Muscle of arm (tissue), 12 donors: ENCODE measurements around the gene THY1. TPM values are rescaled to one million over a fixed set of nuclear protein-coding genes. Genes with fewer than 3 reads are reported as not detected.
"Not testable (repeated sequence)": the region's sequence is repeated elsewhere in the genome, so short reads cannot be mapped to it uniquely, and the experiment has no call there.

Source experiments
- DNase-seq: peaks from one replicate; pipeline ENCODE4 v3.0.0-alpha.2; 2013
- polyA plus RNA-seq, 12 donors: library from polyadenylated mRNA; unstranded; fragments of 120-200 nt; gene quantifications; one replicate each; pipeline ENCODE4 v1.2.1, GENCODE V29; 2013; ENCODE audit not compliant: insufficient read length in 12 of 12

Gene THY1
- polyA plus RNA-seq, 12 donors, result 98.7 to 247 (median 127) TPM; not detected in 1

DNA sequence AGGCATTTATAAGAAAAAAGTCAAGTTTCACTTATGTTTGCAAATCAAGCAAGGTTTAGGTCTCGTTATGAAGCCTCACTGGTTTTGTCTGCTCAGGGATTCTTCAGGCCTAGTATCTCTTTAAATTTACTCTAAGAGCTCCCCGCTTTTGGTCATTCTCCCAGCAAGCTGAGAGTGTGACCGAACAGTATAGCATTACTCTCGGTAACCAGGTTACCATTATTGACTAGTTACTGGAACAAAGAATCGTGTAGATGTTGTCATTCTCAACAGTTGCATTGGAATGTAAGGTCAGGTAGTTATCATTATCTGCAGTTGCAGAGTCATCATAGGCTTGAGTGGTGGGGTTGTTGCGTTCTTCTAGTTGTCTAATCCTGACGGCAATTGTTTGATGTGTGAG lies 31.7 kb downstream of the THY1 start:
- DNase-seq, result no peak

DNA sequence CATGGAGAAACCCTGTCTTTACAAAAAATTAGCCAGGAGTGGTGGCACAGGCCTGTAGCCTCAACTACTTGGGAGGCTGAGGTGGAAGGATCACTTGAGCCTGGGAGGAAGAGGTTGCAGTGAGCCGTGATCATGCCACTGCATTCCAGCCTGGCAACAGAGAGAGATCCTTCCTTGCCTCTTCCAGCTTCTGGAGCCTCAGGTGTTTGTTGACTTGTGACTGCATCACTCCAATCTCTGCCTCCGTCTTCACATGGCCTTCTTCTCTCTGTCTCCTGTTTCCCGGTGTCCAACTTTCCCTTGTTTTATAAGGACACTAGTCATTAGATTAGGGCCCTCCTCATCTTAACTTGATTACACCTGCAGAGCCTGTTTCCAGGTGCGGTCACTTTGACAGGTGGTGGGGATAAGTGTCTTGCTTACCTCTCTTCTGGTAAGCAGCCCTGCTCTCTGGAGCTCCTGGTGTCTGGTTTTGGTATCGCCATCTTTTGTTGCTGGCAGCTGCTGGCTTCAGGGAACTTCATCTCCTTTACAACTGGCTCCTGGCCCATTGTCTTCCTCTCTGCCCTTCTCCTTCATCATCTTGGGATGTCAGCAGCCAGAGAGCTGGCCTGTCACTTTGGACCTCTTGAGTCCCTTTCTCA lies 33.2 kb downstream of the THY1 start:
- DNase-seq, result no peak

DNA sequence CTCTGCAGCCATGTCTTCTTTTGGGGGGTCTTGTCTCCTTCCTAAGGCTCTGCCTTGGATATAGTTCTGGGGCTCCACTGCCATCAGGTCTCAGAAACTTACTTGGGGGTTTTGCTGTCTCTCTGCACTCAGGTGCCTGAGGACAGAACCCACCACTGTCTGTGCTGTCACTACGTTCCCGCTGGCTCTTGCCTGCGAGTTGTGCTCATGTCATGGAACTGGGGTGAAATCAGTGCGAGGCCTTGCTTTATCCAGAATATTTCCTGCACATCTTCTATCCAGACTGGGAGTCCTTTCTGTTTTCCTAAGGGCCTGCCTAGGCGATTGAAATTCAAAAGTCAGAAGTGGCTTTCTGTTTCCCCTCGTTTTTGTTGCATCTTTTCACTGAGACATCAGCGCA lies 34.9 kb downstream of the THY1 start:
- DNase-seq, result no peak

DNA sequence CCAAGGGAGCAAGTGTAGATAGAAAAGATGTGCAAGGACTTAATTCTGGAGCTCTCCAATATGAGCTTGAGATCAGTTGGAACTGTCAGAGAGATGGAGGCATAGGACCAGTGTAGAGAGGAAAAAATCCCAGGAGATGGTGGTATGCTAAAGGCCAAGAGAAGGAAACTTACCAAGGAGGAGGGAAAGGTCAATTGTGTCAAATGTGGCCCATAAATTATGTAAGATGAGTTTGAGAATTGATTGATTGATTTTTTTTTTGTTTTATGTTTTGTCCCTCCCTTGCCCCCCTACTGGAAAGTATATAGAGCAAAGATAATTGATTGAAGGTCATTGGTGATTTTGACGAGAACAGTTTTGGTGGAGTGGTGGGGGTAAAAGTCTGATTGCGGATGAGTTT lies 38.6 kb downstream of the THY1 start:
- no peak for DNase-seq

DNA sequence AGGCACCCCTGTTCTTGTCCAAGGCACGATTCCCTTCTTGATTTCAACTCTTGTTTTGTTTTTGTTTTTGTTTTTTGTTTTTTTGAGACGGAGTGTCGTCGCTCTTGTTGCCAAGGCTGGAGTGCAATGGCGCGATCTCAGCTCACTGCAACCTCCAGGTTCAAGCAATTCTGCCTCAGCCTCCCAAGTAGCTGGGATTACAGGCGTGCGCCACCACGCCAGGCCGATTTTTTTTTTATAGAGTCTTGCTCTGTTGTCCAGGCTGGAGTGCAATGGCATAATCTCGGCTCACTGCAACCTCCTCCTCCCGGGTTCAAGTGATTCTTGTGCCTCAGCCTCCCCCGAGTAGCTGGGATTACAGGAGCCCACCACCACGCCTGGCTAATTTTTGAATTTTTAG lies 40.5 kb downstream of the THY1 start:
- DNase-seq, result not testable (repeated sequence)

DNA sequence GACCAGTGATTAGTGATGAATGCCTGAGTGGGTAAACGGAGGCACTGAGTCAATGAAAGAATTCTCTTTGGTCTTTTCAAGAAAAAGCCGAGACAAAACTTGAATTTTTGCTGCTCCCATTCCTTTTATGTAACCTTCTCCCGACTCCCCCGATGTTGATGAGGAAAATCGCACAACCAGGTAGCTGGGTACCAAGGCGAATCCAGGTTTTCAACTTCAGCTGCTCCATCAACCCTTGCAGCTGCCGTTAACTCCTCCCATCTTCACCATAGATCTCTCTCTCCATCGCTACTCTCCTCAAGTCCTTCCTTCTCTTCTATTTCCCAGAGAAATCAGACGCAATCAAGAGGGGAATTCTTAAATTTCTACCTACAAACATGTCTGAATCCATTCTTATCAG lies 40.9 kb downstream of the THY1 start:
- DNase-seq, result no peak

DNA sequence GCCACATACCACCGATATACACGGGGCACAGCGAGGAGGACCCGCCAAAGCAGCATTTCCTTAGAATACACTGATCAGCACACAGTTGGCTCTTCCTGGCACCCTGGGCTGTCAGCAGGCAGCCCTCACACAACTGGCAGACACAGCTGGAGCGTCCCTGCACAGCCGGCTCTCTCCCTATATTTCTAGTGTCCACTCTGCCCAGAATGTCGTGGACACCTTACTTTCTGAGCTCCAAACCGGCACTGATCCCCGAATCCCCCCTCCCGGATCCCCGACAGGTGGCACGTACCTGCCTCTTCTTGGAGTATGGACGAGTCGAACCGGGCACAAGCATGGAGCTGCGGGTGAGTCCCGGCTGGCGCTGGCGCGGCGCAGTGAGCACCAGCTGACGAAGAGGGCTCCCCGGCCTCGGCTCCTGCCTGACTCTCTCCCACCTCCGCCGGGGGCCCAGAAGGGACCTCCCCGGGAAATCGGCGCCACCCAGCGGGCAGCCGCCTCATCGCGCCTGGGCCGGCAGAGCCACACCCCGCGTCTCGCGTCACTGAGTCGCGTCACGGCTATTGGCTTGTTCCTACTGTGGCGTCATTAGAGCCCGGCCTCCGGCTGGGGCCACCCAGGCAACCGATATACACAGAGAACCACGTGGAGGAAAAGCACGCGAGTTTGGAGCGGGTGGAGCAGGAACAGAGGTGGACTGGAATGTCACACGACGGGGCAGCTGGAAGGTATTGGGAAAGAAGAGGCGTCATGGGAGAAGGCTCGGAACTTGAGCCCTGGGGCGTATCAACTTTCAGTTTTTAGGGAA lies 41.6 kb downstream of the THY1 start, which contains the start of gene USP2:
Gene USP2, minus strand, starts transcription at position 510 of the 808 bp plus-strand sequence. CDS start 8,210 bp downstream, outside the sequence.
- DNase-seq, result peak; percentile 96

DNA sequence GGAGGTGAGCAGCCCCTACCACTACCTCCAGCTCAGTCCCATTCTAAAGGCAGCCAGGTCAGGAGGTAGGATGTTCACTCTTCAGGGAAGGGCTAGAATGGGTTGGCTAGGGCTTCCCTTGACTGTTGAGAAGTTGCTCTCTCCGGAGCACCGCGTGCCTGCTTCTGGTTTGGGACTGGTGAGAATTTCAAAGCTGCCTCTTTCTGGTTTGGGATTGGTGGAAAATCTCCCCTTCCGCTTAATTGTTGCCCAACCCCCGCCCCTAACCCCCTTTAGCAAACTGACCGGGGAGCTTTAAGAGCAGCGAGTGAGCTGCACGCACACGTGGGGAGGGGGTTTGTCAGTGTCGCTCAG lies 42.2 kb downstream of the THY1 start:
- DNase-seq, result no peak

DNA sequence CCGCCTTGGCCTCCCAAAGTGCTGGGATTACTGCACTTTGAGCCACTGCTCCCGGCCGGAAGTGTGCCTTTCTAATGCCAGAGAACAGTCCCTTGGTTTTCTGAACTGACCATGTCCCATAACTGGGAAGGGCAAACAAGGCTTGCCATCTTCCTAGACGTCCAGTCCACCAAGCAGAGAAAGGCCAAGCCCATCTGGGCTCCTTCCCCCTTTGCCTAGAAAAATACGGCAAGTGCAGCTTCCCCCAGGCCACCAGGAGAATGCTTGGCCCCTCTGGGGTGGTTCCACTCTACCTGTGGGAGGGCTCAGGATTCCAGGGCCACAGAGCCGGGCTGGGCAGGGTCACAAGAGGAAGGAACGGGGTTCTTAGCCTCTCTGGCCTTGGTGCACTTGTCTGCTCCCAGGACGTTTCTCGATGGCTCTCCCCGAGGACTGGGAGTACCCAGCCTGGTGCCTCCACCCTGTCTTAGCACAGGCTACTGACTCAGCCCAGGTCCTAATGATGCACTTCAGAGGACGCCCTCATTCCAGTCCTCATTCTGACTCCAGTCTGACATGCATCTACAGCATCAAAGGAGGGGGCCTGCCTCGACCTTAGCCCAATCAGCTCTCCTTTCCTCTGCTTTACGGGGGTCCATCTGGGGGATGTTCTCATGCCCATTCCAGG lies 42.7 kb downstream of the THY1 start:
- no peak for DNase-seq

DNA sequence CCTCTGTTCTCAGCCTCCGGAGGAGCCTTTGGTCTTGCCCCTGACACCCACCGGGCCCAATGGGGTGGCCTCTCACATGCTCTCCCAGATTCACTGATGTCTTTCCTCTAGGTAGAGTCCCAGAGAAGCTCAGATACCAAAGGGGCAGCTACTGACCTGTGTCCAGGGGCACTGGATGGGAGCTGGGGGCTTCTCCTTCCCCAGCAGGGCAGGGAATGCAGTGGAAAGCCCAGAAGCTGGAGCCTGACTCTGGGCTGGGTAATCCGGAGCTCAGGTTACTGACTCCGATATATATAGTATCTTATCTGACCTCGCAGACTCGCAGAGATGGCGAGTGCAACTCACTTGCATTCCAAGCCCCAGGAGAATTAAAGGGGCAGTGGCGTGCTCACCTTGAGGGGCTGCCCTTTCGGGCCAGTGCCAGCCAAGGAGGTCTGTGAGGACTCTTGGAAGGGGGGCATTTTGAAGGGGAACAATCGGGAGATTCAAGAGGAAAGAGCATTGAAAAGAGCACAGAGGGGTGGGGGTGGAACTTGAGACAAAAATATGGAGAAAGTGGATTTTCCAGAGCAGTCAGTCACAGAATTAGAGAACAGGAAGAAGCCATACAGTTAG lies 44.0 kb downstream of the THY1 start:
- DNase-seq, result no peak

DNA sequence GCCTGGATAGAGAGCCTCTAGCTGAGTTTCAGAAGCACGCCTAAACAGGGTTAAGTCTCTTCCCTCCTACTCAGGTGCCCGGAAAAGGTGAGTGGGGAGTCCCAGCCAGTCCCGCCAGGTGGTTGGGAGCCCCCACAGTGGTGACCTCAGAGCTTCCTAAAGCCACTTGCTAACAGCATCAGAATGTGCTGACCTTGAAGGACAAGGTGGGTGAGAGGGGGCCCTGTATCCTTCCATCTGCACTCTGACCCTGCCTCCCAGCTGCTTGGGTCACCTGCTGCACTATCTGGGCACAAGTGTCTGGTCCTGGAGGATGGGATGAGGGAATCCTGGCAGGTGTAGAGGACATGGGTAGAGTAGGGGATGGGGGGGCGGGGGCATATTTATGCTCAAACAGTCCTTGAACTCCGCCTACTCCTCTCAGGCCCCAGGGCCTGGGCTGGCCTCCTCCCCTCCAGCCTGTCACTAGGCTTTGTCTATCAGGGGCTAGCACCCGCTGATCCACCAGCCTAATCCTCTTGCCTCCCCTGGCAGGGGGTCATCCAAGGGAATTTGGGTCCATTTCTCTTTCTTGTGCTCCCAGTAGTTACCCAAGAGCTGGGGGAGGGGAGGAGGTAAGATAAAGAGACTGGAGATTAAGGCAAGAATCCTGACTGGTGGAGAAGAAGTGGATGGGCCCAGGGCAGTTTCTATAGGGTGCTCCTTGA lies 44.9 kb downstream of the THY1 start:
- DNase-seq, result no peak

DNA sequence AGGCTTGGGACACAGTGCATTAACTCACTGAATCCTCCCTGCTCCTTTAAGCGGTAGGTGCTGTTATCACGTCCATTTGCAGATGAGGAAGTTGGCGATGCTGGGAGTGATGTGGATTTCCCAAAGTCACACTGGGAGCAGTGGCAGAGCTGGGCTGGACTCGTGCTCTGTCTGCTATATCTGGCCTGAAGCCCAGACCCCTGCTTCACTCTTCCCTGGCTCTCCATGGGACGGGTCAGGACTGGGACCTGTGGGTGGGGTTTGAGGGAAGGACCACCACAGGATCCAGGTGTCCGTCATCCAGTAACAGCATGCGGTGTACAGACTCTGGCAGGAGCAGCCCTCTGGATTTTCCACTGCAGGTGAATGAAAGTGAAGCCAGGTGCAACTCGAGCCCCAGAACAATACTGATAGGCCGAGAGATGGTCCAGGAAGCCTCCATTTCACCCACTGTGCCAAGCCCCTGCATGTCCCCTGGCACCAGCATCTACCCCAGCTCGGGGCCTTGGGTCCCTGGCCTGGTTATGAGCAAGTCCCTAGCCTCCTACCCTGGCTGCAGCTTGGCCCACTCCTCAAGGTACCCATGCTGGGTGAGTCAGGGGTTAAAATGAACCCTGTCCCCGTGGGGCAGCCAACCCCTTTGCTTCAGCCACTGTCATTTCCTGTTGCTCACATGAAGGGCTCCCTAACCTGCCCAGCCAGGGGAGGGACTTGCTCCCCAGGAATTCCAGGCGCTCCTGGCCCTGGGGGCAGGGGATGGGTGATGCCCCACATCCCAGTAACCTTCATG lies 45.7 kb downstream of the THY1 start:
- DNase-seq, result no peak

DNA sequence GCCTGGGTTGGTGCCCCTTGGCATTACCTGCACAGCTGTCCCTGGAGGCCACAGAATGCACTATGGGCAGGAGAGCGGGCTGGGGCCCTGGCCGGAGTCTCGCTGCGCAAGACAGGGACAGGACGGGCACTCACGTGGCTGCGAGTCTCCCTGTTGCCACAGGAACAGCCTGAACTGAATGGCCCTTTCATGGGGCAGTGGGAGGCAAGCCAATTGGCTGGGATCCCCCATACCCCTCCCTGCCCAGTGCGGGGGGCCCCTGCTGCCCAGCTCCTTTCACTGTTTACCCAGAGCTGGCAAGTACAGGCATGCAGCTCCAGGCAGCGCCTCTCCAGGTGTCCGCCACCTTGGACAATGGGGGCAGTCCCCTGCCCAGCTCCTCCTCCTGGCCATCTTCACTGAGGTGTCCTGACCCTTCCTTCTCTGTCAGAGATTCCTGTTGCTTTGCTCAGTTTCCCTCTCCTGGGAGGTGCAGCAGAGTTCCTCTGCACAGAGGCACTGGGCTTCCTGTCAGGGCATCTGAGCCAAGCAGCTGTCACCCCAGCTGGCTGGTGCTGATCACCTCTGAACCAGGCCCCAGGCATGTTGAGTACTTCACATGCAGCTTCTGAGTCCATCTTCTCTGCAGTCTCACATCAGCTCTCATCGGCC lies 46.6 kb downstream of the THY1 start:
- no peak for DNase-seq

DNA sequence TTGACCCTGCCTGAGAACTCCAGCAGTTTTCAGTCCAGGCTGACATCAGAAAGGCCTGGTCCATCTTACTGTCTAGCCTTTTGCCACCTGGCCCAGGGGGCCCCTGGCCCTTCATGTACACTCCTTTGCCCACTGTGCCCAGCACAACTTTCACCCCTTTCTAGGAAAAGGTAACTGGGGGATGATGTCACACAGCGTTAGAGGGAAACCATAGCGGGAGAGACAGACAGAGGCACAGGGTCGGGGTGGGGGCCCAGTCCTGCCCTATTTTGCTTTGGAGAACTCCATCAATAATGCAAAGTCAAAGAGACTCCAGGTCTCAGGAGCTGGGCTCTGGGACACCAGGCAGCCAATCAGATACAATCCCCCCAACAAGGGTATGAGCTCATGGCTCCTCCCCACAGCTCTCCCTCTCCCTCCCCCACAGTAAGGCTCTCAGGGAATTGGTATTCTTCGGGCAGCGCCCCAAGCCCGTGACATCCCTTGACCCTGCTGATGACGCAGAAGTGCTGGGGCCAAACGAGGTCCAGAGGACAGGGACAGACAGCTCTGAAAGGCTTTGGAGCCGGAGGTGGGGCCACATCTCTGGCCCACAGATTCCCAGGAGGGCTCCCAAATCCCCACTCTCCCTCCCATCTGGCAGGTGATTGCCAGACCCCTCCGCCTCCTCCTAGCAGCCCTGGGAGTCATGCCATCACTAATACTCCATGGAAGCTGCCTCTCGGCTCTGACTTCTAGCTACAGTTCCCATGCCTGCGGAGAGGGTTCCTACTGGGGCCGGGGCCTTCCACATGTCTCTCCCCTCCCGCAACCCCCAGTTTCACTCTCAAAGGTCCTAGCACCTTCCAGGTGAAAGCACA lies 47.4 kb downstream of the THY1 start:
- DNase-seq, result peak; percentile 53

DNA sequence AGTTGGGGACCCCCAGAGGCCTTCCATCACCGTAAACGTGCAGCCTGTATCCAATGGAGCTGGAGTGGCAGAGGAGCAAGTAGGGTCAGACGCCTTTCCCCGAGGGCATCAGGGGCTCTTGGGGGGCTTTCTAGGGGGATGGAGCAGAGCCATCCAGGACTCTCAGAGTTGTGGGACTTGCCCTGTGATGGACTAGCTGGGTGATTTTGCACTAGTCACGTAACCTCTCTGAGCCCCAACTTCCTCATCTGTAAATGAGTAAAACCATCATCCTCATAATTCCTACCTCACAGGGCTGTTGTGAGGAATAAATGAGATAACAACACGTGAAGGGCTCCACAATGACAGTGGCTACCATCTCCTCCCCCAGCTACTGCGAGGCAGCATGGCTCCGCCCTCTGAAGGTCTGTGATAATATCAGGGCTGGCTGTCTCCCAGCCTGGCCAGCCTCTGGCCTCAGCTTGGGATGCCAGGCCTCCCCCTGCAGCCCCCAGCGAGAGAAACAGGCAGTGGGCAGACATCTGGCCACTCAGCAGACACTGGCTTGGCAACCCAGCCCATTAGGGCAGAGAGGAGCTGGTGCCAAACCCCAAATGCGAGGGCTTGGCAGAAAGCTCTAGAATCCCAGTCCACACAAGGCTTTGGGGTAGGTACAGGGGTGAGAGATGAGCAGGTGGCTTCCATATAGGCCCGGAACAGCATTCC lies 48.2 kb downstream of the THY1 start:
- no peak for DNase-seq

DNA sequence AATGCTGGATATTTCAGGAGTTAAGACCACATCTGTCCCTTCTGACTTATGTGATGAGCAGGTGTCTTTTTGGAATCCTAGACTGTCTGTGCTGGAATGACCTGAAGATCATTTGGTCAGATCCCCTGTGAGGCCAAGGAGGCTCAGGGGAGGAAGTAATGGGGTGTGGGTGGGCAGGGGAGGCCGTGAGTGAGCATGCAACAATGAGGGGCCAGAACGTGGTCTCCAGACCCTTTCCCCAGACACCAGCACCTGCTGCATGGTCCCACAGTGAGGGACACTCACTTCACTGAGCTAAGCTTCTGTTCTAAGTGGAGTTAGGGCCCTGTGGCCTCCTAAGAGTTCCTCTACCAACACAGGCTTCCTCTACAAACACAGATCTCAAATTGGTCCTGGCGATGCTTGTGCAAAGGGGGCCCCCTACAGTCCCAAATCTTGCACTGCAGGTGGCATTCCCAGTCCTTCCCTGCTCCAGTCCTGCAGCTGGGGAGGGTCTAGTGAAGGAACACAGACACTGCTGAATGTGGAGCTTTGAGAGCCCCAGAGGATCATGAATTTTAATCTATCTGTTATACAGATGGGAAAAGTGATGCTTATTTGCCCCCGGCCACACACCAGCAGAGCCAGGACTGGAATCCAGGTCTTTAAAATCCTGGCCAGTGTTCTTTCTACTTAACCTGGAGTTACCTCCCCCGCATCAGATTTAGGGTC lies 48.9 kb downstream of the THY1 start:
- DNase-seq, result peak; percentile 75

DNA sequence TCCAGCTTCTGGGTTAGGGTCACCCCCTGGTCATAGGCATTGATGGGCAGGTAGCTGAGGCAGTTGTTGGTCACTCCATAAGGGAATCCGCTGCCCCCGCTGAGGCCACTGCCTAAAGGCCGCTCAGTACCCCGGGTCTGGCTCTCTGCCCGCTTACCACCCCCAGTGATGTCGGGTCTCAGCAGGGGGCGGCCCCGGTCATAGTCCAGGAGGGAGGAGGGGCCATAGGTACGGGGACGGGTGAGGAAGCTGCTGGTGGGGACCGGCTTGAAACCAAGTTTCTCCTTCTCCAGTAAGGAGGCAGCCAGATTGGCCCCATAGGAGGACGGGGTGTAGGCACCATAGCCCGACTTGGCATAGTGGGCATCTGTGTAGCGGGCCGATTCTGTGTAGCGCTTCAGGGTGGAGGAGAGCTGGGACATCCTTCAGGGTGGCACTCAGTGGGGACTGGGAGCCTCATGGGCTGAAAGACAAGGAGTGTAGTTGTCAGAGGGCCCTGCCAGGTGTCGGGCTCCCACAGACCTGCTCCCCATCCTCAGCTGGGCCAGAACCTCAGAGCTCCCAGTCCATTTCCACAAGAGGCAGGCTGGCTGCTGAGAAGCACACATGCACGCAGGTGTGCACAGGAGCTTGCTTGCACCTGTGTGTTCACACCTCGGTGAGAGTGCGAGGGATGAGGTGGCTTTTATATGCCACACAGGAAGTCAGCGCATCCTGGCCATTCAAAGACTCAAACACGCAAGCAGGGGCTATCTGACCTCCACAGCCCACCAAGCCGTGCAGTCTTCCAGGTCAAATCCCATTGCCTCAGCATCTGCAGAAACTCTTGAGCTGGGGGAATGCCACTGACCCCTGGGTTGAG lies 49.7 kb downstream of the THY1 start:
- no peak for DNase-seq
